ENCODE data around the gene RDX. TPM values are rescaled to one million over a fixed set of nuclear protein-coding genes. Genes with fewer than 3 reads are reported as not detected.

Gene RDX
- total and polyA plus RNA-seq, 10 of the 15 experiments (the other 5 are each of a cell fraction or from before 2014, with no cell fraction given): 24.6 to 62.2 (median 47.8) TPM

DNA sequence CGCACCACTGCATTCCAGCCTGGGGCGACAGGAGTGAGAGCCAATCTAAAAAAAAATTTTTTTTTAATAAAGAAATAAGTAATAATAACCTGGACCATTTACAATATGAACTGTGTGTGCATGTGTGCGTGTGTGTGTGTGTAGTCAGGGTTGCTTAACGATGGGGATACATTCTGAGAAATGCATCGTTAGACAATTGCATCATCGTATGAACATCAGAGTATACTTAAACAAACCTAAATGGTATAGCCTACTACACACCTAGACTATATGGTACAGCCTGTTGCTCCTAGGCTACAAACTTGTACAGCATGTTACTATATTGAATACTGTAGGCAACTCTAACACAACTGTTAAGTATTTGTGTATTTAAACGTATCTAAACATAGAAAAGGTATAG is 26.4 kb downstream of the RDX start:
- intact Hi-C loops (cut with micrococcal nuclease; ENCODE audit: unreplicated experiment) (loop anchor here (5.0 kb wide), 1 partner anchor 33 kb away; no protein-coding TSS in a partner anchor), in situ Hi-C loops (cut with MboI) (no loop called here)
- no TSS peak for BruUV-seq (replicated peaks)
- Histone ChIP-seq H3K9ac (ENCODE audit: control insufficient read depth, insufficient read depth, low read length) (no peak overlapping the region), H3K4me1 (ENCODE audit: control insufficient read depth, insufficient read depth, low read length) (no peaks in the 10 kb centered on the region), H3K36me3 (ENCODE audit: control insufficient read depth in 2 of 2, insufficient read depth in 2 of 2, low read length in 1 of 2) (peaks cover 6 to 20% of the 10 kb centered on the region in 2 experiments), H3K79me2 (ENCODE audit: control insufficient read depth, insufficient read depth, low read length) (peaks cover 21% of the 10 kb centered on the region), H3K4me3 (no peak overlapping the region), H3K27me3 (replicated peaks in 1 of 2; ENCODE audit: control insufficient read depth in 2 of 2, insufficient read depth in 2 of 2, low read length in 1 of 2) (no peaks in the 10 kb centered on the region), H3K9me3 (replicated peaks; ENCODE audit: control insufficient read depth, insufficient read depth, low read length) (no peaks in the 10 kb centered on the region; the same call in 2 of the 3 replicates), H4K20me1 (ENCODE audit: control insufficient read depth, insufficient read depth) (no peaks in the 10 kb centered on the region), H3K4me2 (ENCODE audit: control insufficient read depth, insufficient read depth) (no peak overlapping the region), H3K27ac (ENCODE audit: control insufficient read depth, insufficient read depth) (no peak overlapping the region), H2AFZ (ENCODE audit: control insufficient read depth, low read depth, low read length) (no peak overlapping the region)
- ATAC-seq (no peak), DNase-seq (ENCODE audit: low read depth, low spot score) (no peak), FAIRE-seq (no peak)
- ChIA-PET SMC1A (ENCODE audit: uncharacterized antibody, unreplicated experiment) (interaction anchor here (1.1 kb wide), 1 partner anchor 73 kb away, joined by 3 read pairs; no protein-coding TSS in a partner anchor), CTCF (interaction anchor here (2.6 kb wide), 1 partner anchor 165 kb away, joined by 6 read pairs; no protein-coding TSS in a partner anchor), RAD21 (ENCODE audit: unreplicated experiment) (no interaction called here), POLR2A (interaction anchor here (0.7 to 1.4 kb wide), 2 partner anchors 7 to 18 kb away, joined by 3 to 4 read pairs; no protein-coding TSS in a partner anchor)
- WGBS (ENCODE audit: insufficient coverage, insufficient replicate concordance, low lambda C conversion rate, missing lambda C conversion rate): 91% methylated on average over 7 of the region's 7 CpGs
- no peak for TF ChIP-seq BCL11A (IDR thresholded peaks at IDR 0.05; ENCODE audit: low read depth, low read length)
- TF ChIP-seq, protein P1, sequence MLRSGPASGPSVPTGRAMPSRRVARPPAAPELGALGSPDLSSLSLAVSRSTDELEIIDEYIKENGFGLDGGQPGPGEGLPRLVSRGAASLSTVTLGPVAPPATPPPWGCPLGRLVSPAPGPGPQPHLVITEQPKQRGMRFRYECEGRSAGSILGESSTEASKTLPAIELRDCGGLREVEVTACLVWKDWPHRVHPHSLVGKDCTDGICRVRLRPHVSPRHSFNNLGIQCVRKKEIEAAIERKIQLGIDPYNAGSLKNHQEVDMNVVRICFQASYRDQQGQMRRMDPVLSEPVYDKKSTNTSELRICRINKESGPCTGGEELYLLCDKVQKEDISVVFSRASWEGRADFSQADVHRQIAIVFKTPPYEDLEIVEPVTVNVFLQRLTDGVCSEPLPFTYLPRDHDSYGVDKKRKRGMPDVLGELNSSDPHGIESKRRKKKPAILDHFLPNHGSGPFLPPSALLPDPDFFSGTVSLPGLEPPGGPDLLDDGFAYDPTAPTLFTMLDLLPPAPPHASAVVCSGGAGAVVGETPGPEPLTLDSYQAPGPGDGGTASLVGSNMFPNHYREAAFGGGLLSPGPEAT (IDR thresholded peaks at IDR 0.05; ENCODE audit: low read depth): no peak
- no peak for TF ChIP-seq MYB (IDR thresholded peaks at IDR 0.05; ENCODE audit: borderline replicate concordance, low read depth, low read length)
- TF ChIP-seq, protein P2, sequence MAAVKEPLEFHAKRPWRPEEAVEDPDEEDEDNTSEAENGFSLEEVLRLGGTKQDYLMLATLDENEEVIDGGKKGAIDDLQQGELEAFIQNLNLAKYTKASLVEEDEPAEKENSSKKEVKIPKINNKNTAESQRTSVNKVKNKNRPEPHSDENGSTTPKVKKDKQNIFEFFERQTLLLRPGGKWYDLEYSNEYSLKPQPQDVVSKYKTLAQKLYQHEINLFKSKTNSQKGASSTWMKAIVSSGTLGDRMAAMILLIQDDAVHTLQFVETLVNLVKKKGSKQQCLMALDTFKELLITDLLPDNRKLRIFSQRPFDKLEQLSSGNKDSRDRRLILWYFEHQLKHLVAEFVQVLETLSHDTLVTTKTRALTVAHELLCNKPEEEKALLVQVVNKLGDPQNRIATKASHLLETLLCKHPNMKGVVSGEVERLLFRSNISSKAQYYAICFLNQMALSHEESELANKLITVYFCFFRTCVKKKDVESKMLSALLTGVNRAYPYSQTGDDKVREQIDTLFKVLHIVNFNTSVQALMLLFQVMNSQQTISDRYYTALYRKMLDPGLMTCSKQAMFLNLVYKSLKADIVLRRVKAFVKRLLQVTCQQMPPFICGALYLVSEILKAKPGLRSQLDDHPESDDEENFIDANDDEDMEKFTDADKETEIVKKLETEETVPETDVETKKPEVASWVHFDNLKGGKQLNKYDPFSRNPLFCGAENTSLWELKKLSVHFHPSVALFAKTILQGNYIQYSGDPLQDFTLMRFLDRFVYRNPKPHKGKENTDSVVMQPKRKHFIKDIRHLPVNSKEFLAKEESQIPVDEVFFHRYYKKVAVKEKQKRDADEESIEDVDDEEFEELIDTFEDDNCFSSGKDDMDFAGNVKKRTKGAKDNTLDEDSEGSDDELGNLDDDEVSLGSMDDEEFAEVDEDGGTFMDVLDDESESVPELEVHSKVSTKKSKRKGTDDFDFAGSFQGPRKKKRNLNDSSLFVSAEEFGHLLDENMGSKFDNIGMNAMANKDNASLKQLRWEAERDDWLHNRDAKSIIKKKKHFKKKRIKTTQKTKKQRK (IDR thresholded peaks at IDR 0.05; ENCODE audit: low read depth, low read length): no peak
- no peak for TF ChIP-seq NFXL1 (IDR thresholded peaks at IDR 0.05; ENCODE audit: borderline replicate concordance)
- TF ChIP-seq, protein P3, sequence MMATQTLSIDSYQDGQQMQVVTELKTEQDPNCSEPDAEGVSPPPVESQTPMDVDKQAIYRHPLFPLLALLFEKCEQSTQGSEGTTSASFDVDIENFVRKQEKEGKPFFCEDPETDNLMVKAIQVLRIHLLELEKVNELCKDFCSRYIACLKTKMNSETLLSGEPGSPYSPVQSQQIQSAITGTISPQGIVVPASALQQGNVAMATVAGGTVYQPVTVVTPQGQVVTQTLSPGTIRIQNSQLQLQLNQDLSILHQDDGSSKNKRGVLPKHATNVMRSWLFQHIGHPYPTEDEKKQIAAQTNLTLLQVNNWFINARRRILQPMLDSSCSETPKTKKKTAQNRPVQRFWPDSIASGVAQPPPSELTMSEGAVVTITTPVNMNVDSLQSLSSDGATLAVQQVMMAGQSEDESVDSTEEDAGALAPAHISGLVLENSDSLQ (IDR thresholded peaks at IDR 0.05): no peak
- no peak for TF ChIP-seq CHD1 (IDR thresholded peaks at IDR 0.05; ENCODE audit: low read depth, low read length)
- no peak for TF ChIP-seq NR2C2 (IDR thresholded peaks at IDR 0.05; ENCODE audit: borderline replicate concordance, control insufficient read depth, insufficient read length, low read depth)
- TF ChIP-seq, protein P4, sequence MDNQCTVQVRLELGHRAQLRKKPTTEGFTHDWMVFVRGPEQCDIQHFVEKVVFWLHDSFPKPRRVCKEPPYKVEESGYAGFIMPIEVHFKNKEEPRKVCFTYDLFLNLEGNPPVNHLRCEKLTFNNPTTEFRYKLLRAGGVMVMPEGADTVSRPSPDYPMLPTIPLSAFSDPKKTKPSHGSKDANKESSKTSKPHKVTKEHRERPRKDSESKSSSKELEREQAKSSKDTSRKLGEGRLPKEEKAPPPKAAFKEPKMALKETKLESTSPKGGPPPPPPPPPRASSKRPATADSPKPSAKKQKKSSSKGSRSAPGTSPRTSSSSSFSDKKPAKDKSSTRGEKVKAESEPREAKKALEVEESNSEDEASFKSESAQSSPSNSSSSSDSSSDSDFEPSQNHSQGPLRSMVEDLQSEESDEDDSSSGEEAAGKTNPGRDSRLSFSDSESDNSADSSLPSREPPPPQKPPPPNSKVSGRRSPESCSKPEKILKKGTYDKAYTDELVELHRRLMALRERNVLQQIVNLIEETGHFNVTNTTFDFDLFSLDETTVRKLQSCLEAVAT (IDR thresholded peaks at IDR 0.05): no peak
- no peak for TF ChIP-seq SUPT20H (IDR thresholded peaks at IDR 0.05; ENCODE audit: borderline replicate concordance, control insufficient read depth, low read depth, low read length)
- TF ChIP-seq, protein P5, sequence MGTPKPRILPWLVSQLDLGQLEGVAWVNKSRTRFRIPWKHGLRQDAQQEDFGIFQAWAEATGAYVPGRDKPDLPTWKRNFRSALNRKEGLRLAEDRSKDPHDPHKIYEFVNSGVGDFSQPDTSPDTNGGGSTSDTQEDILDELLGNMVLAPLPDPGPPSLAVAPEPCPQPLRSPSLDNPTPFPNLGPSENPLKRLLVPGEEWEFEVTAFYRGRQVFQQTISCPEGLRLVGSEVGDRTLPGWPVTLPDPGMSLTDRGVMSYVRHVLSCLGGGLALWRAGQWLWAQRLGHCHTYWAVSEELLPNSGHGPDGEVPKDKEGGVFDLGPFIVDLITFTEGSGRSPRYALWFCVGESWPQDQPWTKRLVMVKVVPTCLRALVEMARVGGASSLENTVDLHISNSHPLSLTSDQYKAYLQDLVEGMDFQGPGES (IDR thresholded peaks at IDR 0.05): no peak
- no peak for TF ChIP-seq POLR2AphosphoS5 (IDR thresholded peaks at IDR 0.05; ENCODE audit: low read length)
- no peak for TF ChIP-seq DPF2 (IDR thresholded peaks at IDR 0.05)
